Measurements from ENCODE around the gene GALNT7. TPM values are rescaled to one million over a fixed set of nuclear protein-coding genes. Genes with fewer than 3 reads are reported as not detected.

GALNT7 gene
- total RNA-seq, 4 donors from 2014 or later: 8.7 to 22.4 (median 9.7) TPM

DNA sequence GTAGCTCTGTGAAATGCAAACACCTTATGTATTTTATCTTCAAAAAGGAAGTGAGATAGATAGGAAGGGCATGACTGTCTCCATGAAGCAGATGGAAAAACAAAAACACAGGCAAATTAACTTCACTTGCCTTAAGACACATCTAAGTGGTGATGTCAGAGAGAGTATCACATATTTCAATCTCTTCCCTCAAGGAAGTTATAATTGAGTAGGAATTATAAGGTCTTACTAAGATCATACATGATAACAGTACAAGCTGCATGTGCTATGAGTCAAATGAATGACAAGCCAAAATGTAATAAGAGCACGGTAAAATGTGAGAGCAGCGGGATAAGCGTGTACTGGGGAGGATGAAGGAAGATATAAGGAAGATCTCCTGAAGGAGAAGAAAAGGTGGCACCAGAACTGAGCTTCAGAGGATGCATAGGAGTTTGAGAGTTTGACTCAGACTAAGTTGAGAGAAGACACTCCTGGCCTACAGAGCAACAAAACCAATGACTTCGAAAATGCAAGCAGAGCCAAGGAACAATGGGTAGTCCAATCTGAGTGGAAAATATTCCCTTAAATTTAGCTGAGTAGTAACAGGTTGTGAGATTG lies 43.3 kb upstream of the GALNT7 start:
- peaks cover 0 to 9% (median 0%) of the 10 kb centered on the region in 4 donors for H3K4me1 ChIP-seq
- WGBS, 2 donors: 92% methylated on average over 4 of the region's 4 CpGs
- H3K4me3 ChIP-seq: no peak overlapping the region
- no peak for DNase-seq (ENCODE audit: low spot score in 2 of 2)
- H3K27me3 ChIP-seq: no peaks in the 10 kb centered on the region
- H3K9me3 ChIP-seq: no peaks in the 10 kb centered on the region
- no peaks in the 10 kb centered on the region for H3K36me3 ChIP-seq
- no peak overlapping the region for H3K27ac ChIP-seq
- TF ChIP-seq POLR2A (IDR thresholded peaks at IDR 0.05): no peak
- TF ChIP-seq EP300 (IDR thresholded peaks at IDR 0.05): no peak
- TF ChIP-seq CTCF (IDR thresholded peaks at IDR 0.05): no peak

- no peaks in the 10 kb centered on the region for H3K9me3 ChIP-seq
- 82 to 92% methylated on average over 6 of the region's 6 CpGs for WGBS, 2 donors
- DNase-seq (ENCODE audit: low spot score in 2 of 2): no peak
- H3K36me3 ChIP-seq: no peaks in the 10 kb centered on the region
- H3K27ac ChIP-seq: no peak overlapping the region
- TF ChIP-seq EP300 (IDR thresholded peaks at IDR 0.05) (no peak), CTCF (IDR thresholded peaks at IDR 0.05) (no peak), POLR2A (IDR thresholded peaks at IDR 0.05) (no peak)
- no peak overlapping the region for H3K4me3 ChIP-seq
- H3K27me3 ChIP-seq: no peaks in the 10 kb centered on the region
- H3K4me1 ChIP-seq: no peaks in the 10 kb centered on the region
Measured at GRCh38 chr4:173128199-173128890, 40.3 kb upstream of the GALNT7 start.

DNA sequence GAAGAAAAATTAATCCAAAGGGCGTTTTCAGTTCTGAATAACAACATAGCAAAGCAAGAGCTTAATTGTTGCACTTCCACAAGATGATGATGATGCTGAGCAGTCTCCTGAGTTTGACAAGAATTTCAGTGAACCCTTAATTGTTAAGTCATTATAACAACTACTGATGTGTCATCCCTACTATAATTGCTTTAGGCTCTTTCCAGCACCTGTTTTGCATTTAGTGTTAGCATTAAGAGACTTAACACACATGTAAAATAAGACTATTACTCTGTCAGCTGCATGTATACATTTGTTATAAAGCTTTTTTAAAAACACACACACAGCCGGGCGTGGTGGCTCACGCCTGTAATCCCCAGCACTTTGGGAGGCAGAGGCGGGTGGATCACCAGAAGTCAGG lies 37.9 kb upstream of the GALNT7 start:
- WGBS, 2 donors: 91 to 93% methylated on average over 5 of the region's 5 CpGs
- no peak for DNase-seq (ENCODE audit: low spot score in 2 of 2)
- no peaks in the 10 kb centered on the region for H3K27me3 ChIP-seq
- TF ChIP-seq CTCF (IDR thresholded peaks at IDR 0.05): no peak
- no peak for TF ChIP-seq POLR2A (IDR thresholded peaks at IDR 0.05)
- no peak for TF ChIP-seq EP300 (IDR thresholded peaks at IDR 0.05)
- H3K4me3 ChIP-seq: no peak overlapping the region
- no peak overlapping the region for H3K27ac ChIP-seq
- no peaks in the 10 kb centered on the region for H3K9me3 ChIP-seq
- no peaks in the 10 kb centered on the region for H3K4me1 ChIP-seq
- no peaks in the 10 kb centered on the region for H3K36me3 ChIP-seq

- Histone ChIP-seq H3K4me1 (no peaks in the 10 kb centered on the region), H3K27ac (no peak overlapping the region), H3K36me3 (no peaks in the 10 kb centered on the region), H3K27me3 (no peaks in the 10 kb centered on the region), H3K9me3 (no peaks in the 10 kb centered on the region), H3K4me3 (no peak overlapping the region)
- TF ChIP-seq CTCF (IDR thresholded peaks at IDR 0.05) (no peak), EP300 (IDR thresholded peaks at IDR 0.05) (no peak)
- no peak for DNase-seq (ENCODE audit: low spot score in 2 of 2)
- 90 to 96% methylated on average over 2 of the region's 2 CpGs for WGBS, 2 donors
Measured at GRCh38 chr4:173134426-173134825, 34.2 kb upstream of the GALNT7 start.

GRCh38 chr4:173135241-173135847 lies 33.3 kb upstream of the GALNT7 start:
- no peaks in the 10 kb centered on the region for H3K27me3 ChIP-seq
- no peak for TF ChIP-seq POLR2A (IDR thresholded peaks at IDR 0.05)
- TF ChIP-seq CTCF (IDR thresholded peaks at IDR 0.05): no peak
- TF ChIP-seq EP300 (IDR thresholded peaks at IDR 0.05): no peak
- no peak for DNase-seq (ENCODE audit: low spot score in 2 of 2)

More at GRCh38 chr4:173135241-173135847, 33.3 kb upstream of the GALNT7 start:
- Histone ChIP-seq H3K36me3 (no peaks in the 10 kb centered on the region), H3K27ac (no peak overlapping the region), H3K4me1 (no peaks in the 10 kb centered on the region), H3K4me3 (no peak overlapping the region), H3K9me3 (no peaks in the 10 kb centered on the region)
- WGBS, 2 donors: 74 to 80% methylated on average over 3 of the region's 3 CpGs

Measured in tibial nerve (tissue), 4 donors.